Measurements from ENCODE around the gene ZFP36L1.
A peak's percentile ranks its signal among the peaks of the same experiment; 100 is the strongest.

Gene ZFP36L1

DNA sequence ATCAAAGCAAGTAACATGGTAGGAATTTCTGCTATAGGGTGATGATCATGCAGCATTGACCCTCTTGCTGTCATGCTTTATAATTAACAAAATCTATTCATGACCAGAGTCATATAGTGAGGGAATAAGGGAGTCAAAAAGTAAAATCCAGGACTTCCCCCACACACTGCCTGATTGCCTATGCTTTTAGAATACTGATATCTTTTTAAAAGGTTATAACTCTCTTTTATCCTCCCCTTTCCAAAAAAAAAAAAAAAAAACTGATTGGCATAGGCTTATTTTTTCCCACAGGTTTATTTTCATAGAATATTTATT lies 51.4 kb downstream of the ZFP36L1 start:
- H3K79me2 ChIP-seq (ENCODE audit: control insufficient read depth, low read length): no peaks in the 10 kb centered on the region
- no peak overlapping the region; the same call in 1 of the 2 replicates for H3K4me3 ChIP-seq (ENCODE audit: low read length)
- peak overlapping the region; percentile 40 for H3K4me2 ChIP-seq (ENCODE audit: low read length)
- H3K36me3 ChIP-seq (ENCODE audit: control insufficient read depth, low read length): no peaks in the 10 kb centered on the region
- no peaks in the 10 kb centered on the region for H4K20me1 ChIP-seq (ENCODE audit: control insufficient read depth, insufficient read depth, low read depth, low read length)
- H3K4me1 ChIP-seq (ENCODE audit: control insufficient read depth, low read length): peaks cover 38% of the 10 kb centered on the region
- peaks cover 11% of the 10 kb centered on the region for H3K9me3 ChIP-seq (ENCODE audit: control insufficient read depth, insufficient read depth, low read length)
- H3K9me2 ChIP-seq (replicated peaks; ENCODE audit: control insufficient read depth, low read length): no peaks in the 10 kb centered on the region
- H3K27me3 ChIP-seq (ENCODE audit: control insufficient read depth, low read length): no peaks in the 10 kb centered on the region
- no peak for TF ChIP-seq EZH2phosphoT487 (IDR thresholded peaks at IDR 0.05; ENCODE audit: borderline replicate concordance, low read length)
- TF ChIP-seq, protein P1, sequence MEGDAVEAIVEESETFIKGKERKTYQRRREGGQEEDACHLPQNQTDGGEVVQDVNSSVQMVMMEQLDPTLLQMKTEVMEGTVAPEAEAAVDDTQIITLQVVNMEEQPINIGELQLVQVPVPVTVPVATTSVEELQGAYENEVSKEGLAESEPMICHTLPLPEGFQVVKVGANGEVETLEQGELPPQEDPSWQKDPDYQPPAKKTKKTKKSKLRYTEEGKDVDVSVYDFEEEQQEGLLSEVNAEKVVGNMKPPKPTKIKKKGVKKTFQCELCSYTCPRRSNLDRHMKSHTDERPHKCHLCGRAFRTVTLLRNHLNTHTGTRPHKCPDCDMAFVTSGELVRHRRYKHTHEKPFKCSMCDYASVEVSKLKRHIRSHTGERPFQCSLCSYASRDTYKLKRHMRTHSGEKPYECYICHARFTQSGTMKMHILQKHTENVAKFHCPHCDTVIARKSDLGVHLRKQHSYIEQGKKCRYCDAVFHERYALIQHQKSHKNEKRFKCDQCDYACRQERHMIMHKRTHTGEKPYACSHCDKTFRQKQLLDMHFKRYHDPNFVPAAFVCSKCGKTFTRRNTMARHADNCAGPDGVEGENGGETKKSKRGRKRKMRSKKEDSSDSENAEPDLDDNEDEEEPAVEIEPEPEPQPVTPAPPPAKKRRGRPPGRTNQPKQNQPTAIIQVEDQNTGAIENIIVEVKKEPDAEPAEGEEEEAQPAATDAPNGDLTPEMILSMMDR (IDR thresholded peaks at IDR 0.05; ENCODE audit: low read depth, low read length, poor library complexity, severe bottlenecking): no peak
- H3K27ac ChIP-seq (ENCODE audit: low read depth, low read length): 0 out of 2 replicates have a peak overlapping the region, but pooled peaks have one; percentile 10
- H3F3A ChIP-seq (ENCODE audit: control insufficient read depth, insufficient read depth): peaks cover 3% of the 10 kb centered on the region

DNA sequence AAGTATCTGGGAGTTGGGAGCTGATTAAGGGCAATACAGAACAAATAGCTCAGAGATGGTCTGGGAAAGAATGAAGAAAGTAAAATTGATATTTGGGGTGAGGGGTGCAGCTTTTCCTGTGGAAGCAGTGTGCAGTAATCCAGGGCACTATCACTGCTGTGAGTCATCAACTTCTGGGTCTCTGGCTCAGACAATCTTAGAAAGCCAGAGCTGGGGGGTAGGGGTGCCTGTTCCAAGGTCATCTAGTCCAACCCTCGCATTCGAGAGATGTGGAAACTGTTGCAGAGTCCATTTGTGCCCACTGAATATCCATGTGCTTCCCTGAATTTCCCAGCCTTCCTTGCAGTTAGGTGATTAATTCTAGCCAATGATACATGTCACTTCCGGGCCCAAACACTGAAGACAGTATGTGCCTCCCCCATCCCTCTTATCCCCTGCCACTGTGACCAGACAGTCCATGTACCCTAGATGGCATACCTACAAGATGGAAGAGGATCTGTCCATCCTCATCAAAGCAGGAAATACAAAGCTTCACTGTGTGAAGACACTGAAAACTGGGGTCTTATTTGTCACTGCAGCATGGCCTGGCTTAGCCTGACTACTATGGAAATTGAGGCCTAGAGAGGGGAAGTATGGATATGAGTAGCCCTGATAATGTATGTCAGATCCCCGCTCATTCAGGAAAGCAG lies 51.9 kb downstream of the ZFP36L1 start:
- H3K4me3 ChIP-seq (ENCODE audit: low read length): peak overlapping the region; percentile 1; the same call in 1 of the 2 replicates
- H3K4me2 ChIP-seq (ENCODE audit: low read length): peak overlapping the region; percentile 40
- no peaks in the 10 kb centered on the region for H3K36me3 ChIP-seq (ENCODE audit: control insufficient read depth, low read length)
- H3K4me1 ChIP-seq (ENCODE audit: control insufficient read depth, low read length): peaks cover 43% of the 10 kb centered on the region
- H3F3A ChIP-seq (ENCODE audit: control insufficient read depth, insufficient read depth): peaks cover 3% of the 10 kb centered on the region
- H3K9me3 ChIP-seq (ENCODE audit: control insufficient read depth, insufficient read depth, low read length): peaks cover 11% of the 10 kb centered on the region
- no peaks in the 10 kb centered on the region for H3K79me2 ChIP-seq (ENCODE audit: control insufficient read depth, low read length)
- no peak overlapping the region for H3K27ac ChIP-seq (ENCODE audit: low read depth, low read length)
- no peak for TF ChIP-seq EZH2phosphoT487 (IDR thresholded peaks at IDR 0.05; ENCODE audit: borderline replicate concordance, low read length)
- TF ChIP-seq, protein P1 (IDR thresholded peaks at IDR 0.05; ENCODE audit: low read depth, low read length, poor library complexity, severe bottlenecking): no peak
- H4K20me1 ChIP-seq (ENCODE audit: control insufficient read depth, insufficient read depth, low read depth, low read length): no peaks in the 10 kb centered on the region
- no peaks in the 10 kb centered on the region for H3K9me2 ChIP-seq (replicated peaks; ENCODE audit: control insufficient read depth, low read length)
- H3K27me3 ChIP-seq (ENCODE audit: control insufficient read depth, low read length): no peaks in the 10 kb centered on the region

DNA sequence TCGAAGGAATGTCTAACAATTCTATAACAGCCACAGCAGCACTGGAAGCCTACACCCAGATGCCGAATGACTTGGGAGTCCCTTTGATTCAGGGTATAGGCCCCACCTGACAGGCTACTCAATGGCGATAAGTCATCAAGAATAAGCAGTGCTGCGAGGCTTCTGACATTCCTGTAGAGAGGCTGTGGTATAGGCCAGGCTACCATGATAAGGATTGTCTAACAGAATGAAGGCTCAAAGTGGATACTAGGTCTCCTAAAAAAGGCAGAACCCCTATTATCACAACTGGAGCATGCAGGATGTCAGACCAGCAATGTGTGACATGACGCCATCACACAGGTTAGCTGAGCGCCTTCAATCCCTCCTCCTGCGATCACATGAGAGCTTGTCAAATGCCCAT lies 53.2 kb downstream of the ZFP36L1 start:
- Histone ChIP-seq H3K9me3 (ENCODE audit: control insufficient read depth, insufficient read depth, low read length) (peaks cover 11% of the 10 kb centered on the region), H3K36me3 (ENCODE audit: control insufficient read depth, low read length) (no peaks in the 10 kb centered on the region), H3K4me3 (ENCODE audit: low read length) (no peak overlapping the region), H3K4me1 (ENCODE audit: control insufficient read depth, low read length) (peaks cover 56% of the 10 kb centered on the region), H3K9me2 (replicated peaks; ENCODE audit: control insufficient read depth, low read length) (no peaks in the 10 kb centered on the region), H3K79me2 (ENCODE audit: control insufficient read depth, low read length) (no peaks in the 10 kb centered on the region), H3K27me3 (ENCODE audit: control insufficient read depth, low read length) (no peaks in the 10 kb centered on the region), H3F3A (ENCODE audit: control insufficient read depth, insufficient read depth) (peaks cover 4% of the 10 kb centered on the region), H4K20me1 (ENCODE audit: control insufficient read depth, insufficient read depth, low read depth, low read length) (no peaks in the 10 kb centered on the region), H3K4me2 (ENCODE audit: low read length) (no peak overlapping the region), H3K27ac (ENCODE audit: low read depth, low read length) (no peak overlapping the region)
- no peak for TF ChIP-seq EZH2phosphoT487 (IDR thresholded peaks at IDR 0.05; ENCODE audit: borderline replicate concordance, low read length)
- TF ChIP-seq, protein P1 (IDR thresholded peaks at IDR 0.05; ENCODE audit: low read depth, low read length, poor library complexity, severe bottlenecking): no peak

Data from DOHH2 (cell line).